AG10803 (cell line): Measurements from ENCODE around the gene CELF1.

Experiments
- DNase-seq: peaks from one replicate; pipeline ENCODE4 v3.0.0; 2010; ENCODE audit warnings: low read depth
- H3K4me3 ChIP-seq: 2 replicates; pipeline ENCODE4 v1.5.1; 2011; ENCODE audit warnings: mild to moderate bottlenecking, low read length, control low read depth
- TF ChIP-seq, protein P1 (sequence below): conservative IDR thresholded peaks from 2 replicates; pipeline ENCODE4 v1.5.1; 2011; ENCODE audit warnings: mild to moderate bottlenecking, low read length, control low read depth, inconsistent platforms

The CELF1 gene

DNA sequence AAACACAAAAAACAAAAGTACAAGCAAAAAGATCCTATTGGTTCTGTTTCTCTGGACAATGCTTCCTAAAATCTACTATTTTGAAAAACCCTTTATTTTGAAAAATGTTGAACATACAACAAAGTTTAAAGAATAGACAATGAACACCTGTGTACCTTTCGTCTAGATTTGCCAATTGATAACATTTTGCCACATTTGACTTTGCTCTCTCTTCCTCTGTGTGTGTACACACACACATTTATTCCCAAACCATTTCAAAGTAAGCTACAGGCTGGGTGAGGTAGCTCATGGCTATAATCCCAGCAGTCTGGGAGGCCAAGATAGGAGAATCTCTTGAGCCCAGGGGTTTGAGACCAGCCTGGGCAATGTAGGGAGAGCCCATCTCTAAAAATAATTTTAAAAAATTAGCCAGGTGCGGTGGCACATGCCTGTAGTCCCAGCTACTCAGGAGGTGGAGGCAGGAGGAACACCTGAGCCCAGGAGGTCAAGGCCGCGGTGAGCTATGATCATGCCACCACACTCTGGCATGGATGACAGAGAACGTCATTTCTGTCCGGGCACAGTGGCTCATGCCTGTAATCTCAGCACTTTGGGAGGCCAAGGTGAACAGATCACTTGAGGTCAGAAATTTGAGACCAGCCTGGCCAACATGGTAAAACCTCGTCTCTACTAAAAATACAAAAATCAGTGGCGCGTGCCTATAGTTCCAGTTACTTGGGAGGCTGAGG lies 121.4 kb downstream of the CELF1 start:
- no peak for DNase-seq
- TF ChIP-seq, protein P1, sequence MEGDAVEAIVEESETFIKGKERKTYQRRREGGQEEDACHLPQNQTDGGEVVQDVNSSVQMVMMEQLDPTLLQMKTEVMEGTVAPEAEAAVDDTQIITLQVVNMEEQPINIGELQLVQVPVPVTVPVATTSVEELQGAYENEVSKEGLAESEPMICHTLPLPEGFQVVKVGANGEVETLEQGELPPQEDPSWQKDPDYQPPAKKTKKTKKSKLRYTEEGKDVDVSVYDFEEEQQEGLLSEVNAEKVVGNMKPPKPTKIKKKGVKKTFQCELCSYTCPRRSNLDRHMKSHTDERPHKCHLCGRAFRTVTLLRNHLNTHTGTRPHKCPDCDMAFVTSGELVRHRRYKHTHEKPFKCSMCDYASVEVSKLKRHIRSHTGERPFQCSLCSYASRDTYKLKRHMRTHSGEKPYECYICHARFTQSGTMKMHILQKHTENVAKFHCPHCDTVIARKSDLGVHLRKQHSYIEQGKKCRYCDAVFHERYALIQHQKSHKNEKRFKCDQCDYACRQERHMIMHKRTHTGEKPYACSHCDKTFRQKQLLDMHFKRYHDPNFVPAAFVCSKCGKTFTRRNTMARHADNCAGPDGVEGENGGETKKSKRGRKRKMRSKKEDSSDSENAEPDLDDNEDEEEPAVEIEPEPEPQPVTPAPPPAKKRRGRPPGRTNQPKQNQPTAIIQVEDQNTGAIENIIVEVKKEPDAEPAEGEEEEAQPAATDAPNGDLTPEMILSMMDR, result no peak
- H3K4me3 ChIP-seq, result no peak overlapping the region

DNA sequence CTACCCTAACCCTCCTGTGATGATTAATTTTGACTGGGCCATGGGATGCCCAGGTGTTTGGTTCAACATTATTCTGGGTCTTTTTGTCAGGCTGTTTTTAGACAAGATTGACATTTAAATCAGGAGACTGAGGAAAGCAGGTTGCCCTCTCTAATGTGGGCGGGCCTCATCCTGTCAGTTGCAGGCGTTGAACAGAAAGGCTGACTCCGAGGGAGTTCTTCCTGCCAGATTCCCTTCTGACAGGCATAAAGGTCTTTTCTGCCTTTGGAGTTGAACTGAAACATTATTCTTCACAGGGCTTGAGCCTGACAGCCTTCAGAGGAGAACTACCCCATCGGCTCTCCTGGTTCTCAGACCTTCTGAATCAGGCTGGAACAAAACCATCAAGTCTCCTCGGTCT lies 122.4 kb downstream of the CELF1 start:
- no peak for DNase-seq
- H3K4me3 ChIP-seq, result no peak overlapping the region
- TF ChIP-seq, protein P1, result no peak

DNA sequence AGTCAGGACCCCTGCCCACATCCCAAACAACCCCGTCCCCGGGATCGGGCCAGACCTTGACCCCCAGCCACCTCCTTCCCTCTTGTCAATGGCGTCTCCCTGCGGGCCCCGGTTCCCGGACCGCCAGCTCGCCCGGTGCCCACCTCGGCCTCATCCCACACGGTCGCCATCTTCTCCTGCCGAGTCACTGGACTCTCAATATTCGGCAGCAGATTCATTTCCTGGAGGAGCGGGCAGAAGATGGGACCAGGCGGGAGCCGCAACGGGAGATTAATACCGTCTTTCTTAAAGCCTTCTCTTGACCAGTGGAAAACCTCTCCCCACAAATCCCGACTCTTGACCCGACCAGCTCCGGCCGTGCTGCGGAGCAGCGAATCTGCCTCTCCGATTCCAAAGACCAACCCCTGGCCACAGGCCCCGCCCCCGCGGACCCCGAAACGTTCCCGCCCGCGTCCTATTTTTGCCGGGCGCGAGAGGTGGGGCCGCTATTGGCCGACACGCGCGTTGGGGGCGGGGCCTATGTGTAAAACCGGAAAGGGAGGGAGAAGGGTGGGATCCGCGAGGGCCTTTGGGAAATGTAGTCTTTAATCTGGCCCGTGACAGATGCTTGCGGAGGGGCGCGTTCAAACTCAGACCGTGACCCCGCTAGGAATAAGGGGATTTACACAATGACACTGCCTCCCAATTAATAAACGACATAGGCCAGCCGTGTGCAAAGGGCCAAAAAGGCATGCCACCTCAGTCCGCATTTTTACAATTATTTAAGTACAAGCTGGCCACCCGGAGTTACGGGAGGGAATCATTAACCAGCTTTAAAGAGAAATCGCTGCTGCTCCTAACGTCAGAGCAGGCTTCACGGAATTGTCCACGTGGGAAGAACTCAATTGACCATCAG lies 126.6 kb downstream of the CELF1 start, which contains the start of gene PSMC3:
Gene PSMC3, minus strand, starts transcription at position 378 of the 895 bp plus-strand sequence. Its CDS starts 160 bp downstream, at position 218.
- H3K4me3 ChIP-seq, result peak within 1 kb of the TSS; percentile 99
- DNase-seq, result peak; percentile 93
- TF ChIP-seq, protein P1, result no peak

DNA sequence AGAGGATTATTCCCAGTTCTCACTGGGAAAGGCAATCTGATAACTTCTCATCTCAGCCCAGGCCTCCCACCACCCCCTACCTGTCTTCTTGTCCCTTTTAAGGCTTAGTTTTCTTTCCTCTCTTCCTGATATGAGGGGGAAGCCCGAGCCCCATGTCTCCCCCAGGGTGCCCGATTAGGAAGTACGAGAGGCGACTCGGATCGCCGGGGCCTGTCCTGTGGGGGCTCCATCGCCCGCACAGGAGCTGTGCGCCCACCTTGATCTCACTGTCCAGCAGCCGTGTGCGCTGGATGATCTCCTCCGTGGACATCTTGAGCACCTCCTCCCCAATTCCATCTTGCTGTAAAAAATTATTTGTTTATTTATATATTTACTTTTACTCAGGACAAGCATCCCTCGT lies 127.3 kb downstream of the CELF1 start:
- TF ChIP-seq, protein P1, result no peak
- DNase-seq, result no peak
- peak overlapping the region; percentile 99 for H3K4me3 ChIP-seq

DNA sequence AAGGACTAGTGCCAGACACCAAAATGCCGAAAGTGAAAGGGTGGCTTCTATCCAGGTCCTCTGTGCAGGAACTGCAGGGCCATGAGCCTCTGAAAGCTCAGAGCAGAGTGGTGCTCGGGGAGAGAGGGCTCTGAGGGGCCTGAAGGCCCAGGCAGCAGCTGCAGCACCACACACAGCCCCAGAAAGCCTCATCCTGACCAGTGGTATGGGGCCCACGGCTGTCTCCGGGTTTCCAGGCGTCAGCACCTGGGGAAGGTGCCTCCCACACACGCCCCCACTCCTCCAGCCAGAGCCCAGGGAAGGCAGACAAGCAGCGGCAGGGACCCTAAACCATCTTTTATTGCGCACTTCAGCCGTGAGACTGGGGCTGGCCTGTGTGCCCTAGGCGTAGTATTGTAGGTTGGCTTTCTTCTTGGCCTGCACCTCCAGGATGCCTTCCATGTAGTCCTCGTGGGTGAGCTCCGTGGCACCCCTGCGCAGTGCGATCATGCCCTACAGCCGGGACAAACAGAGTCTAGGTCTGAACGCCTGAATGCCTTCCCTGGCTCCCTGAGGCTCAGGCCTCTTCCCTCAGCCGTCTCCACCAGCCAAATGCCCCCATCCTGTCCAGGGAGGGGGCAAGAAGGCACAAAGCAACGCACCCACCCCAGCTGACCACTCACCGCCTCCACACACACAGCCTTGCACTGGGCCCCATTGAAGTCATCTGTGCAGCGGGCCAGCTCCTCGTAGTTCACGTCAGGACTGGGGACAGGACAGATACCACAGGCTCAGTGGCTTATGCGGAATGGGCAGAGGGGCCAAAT lies 134.3 kb downstream of the CELF1 start:
- DNase-seq, result peak; percentile 25
- no peak overlapping the region for H3K4me3 ChIP-seq
- TF ChIP-seq, protein P1, result no peak

DNA sequence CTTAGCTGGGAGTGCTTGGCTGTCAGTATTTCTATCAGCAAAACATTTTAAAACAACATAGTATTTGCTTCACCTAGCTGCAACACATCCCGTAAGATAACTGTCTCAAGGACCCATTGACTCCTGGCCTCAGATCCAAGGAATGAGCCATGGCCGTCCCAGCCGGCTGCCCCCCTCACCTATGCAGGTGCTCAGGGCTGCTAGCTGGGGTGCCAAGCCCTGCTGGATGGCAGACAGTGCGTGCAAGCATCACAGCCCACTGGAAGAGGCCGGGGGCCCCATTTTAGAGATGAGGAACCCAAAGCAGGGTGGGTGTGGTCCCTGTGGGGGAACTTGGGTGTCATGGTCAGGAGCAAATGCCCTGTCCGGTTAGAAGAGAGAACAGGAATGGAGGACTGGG lies 135.2 kb downstream of the CELF1 start:
- H3K4me3 ChIP-seq, result no peak overlapping the region
- TF ChIP-seq, protein P1, result no peak
- DNase-seq, result no peak
